NCI-H2196 (cell line): ENCODE data around the gene NOX5.

Experiments used
- DNase-seq: peaks from one replicate; lab custom pipeline; 2025; ENCODE audit not compliant: unreplicated experiment; lab: John Stamatoyannopoulos, UW

Gene NOX5

GRCh38 chr15:69096196-69096595, 81.7 kb downstream of the NOX5 start:
- no peak for DNase-seq

- DNase-seq, result no peak
Measured at GRCh38 chr15:69096626-69097025, 82.1 kb downstream of the NOX5 start.

GRCh38 chr15:69098771-69099170, 84.3 kb downstream of the NOX5 start:
- DNase-seq, result no peak

- DNase-seq, result no peak
Measured at GRCh38 chr15:69099941-69100340, 85.4 kb downstream of the NOX5 start.

GRCh38 chr15:69100821-69101220, 86.3 kb downstream of the NOX5 start:
- no peak for DNase-seq

- DNase-seq, result no peak
Measured at GRCh38 chr15:69104050-69104750, 89.7 kb downstream of the NOX5 start.

- DNase-seq, result no peak
Measured at GRCh38 chr15:69105451-69105985, 91.0 kb downstream of the NOX5 start.

- no peak for DNase-seq
Measured at GRCh38 chr15:69107025-69107620, 92.6 kb downstream of the NOX5 start.
